ENCODE results near the gene ESYT2. TPM values are rescaled to one million over a fixed set of nuclear protein-coding genes. Genes with fewer than 3 reads are reported as not detected.

ESYT2 gene
- total and polyA plus RNA-seq, 7 donors: 27.5 to 63.4 (median 44.0) TPM

- ATAC-seq (no peak), DNase-seq (no peak)
- intact Hi-C loops (cut with DNase I): loop anchor here in 1 of 2 donors (5.0 kb wide), 1 partner anchor 35 kb away; no protein-coding TSS in a partner anchor
- peaks cover 69% of the 10 kb centered on the region for H3K4me1 ChIP-seq
- H3K9me3 ChIP-seq: no peaks in the 10 kb centered on the region
- TF ChIP-seq, protein P1, sequence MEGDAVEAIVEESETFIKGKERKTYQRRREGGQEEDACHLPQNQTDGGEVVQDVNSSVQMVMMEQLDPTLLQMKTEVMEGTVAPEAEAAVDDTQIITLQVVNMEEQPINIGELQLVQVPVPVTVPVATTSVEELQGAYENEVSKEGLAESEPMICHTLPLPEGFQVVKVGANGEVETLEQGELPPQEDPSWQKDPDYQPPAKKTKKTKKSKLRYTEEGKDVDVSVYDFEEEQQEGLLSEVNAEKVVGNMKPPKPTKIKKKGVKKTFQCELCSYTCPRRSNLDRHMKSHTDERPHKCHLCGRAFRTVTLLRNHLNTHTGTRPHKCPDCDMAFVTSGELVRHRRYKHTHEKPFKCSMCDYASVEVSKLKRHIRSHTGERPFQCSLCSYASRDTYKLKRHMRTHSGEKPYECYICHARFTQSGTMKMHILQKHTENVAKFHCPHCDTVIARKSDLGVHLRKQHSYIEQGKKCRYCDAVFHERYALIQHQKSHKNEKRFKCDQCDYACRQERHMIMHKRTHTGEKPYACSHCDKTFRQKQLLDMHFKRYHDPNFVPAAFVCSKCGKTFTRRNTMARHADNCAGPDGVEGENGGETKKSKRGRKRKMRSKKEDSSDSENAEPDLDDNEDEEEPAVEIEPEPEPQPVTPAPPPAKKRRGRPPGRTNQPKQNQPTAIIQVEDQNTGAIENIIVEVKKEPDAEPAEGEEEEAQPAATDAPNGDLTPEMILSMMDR (IDR thresholded peaks at IDR 0.05): no peak
- no peaks in the 10 kb centered on the region for H3K36me3 ChIP-seq (ENCODE audit: insufficient read depth in 1 of 2, low read depth in 1 of 2)
- no peaks in the 10 kb centered on the region for H3K27me3 ChIP-seq (ENCODE audit: insufficient read depth in 3 of 3, low read length in 2 of 3)
- 29 to 36% (median 29%) methylated on average over 2 of the region's 2 CpGs for WGBS, 3 donors
- peak overlapping the region; percentile 23 for H3K4me3 ChIP-seq
- H3K27ac ChIP-seq: peak overlapping the region; percentile 95
Observed at GRCh38 chr7:158816995-158817394, 12.3 kb downstream of the ESYT2 start.

DNA sequence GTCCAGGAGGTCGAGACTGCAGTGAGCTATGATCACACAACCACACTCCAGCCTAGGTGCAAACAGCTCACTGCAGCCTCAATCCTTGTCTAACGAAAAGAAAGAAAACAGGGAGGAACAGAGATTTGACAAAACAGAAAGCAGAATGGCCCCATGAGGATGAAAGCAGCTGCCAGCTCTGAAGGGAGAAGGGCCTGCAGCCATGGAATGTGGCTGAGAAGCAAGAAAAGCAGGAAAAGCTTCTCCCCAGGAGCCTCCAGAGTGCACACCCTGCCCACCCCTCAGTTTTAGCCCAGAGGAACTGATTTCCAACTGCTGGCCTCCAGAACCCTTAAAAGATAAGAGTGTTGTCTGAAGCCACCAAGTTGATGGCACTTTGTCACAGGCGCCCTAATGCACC lies 13.0 kb downstream of the ESYT2 start:
- WGBS, 3 donors: 50 to 73% (median 71%) methylated on average over 3 of the region's 3 CpGs
- DNase-seq (no peak), ATAC-seq (no peak)
- no peaks in the 10 kb centered on the region for H3K36me3 ChIP-seq (ENCODE audit: insufficient read depth in 1 of 2, low read depth in 1 of 2)
- intact Hi-C loops (cut with DNase I): loop anchor here in 1 of 2 donors (5.0 kb wide), 1 partner anchor 34 kb away; no protein-coding TSS in a partner anchor
- H3K27ac ChIP-seq: peak overlapping the region; percentile 95
- no peaks in the 10 kb centered on the region for H3K9me3 ChIP-seq
- TF ChIP-seq, protein P1 (IDR thresholded peaks at IDR 0.05): no peak
- H3K4me1 ChIP-seq: peaks cover 68% of the 10 kb centered on the region
- peak overlapping the region; percentile 23 for H3K4me3 ChIP-seq
- no peaks in the 10 kb centered on the region for H3K27me3 ChIP-seq (ENCODE audit: insufficient read depth in 3 of 3, low read length in 2 of 3)

GRCh38 chr7:158815800-158816128 lies 13.5 kb downstream of the ESYT2 start:
- no peaks in the 10 kb centered on the region for H3K36me3 ChIP-seq (ENCODE audit: insufficient read depth in 1 of 2, low read depth in 1 of 2)
- DNase-seq: no peak
- intact Hi-C loops (cut with DNase I): loop anchor here in 1 of 2 donors (5.0 kb wide), 1 partner anchor 33 kb away; no protein-coding TSS in a partner anchor
- TF ChIP-seq, protein P1 (IDR thresholded peaks at IDR 0.05): no peak
- peaks cover 66% of the 10 kb centered on the region for H3K4me1 ChIP-seq
- no peaks in the 10 kb centered on the region for H3K27me3 ChIP-seq (ENCODE audit: insufficient read depth in 3 of 3, low read length in 2 of 3)
- no peak overlapping the region for H3K4me3 ChIP-seq
- H3K27ac ChIP-seq: peak overlapping the region; percentile 95
- H3K9me3 ChIP-seq: no peaks in the 10 kb centered on the region
- 68 to 73% (median 72%) methylated on average over 6 of the region's 6 CpGs for WGBS, 3 donors
- ATAC-seq: no peak

GRCh38 chr7:158815083-158815799 lies 14.1 kb downstream of the ESYT2 start:
- Histone ChIP-seq H3K27me3 (ENCODE audit: insufficient read depth in 3 of 3, low read length in 2 of 3) (no peaks in the 10 kb centered on the region), H3K9me3 (no peaks in the 10 kb centered on the region), H3K4me1 (peaks cover 63% of the 10 kb centered on the region), H3K4me3 (no peak overlapping the region), H3K36me3 (ENCODE audit: insufficient read depth in 1 of 2, low read depth in 1 of 2) (no peaks in the 10 kb centered on the region), H3K27ac (peak overlapping the region; percentile 95)
- TF ChIP-seq, protein P1 (IDR thresholded peaks at IDR 0.05): no peak
- no peak for ATAC-seq
- intact Hi-C loops (cut with DNase I): loop anchor here in 1 of 2 donors (5.0 kb wide), 1 partner anchor 33 kb away; no protein-coding TSS in a partner anchor
- peak in 1 of 2 donors; percentile 62 for DNase-seq
- WGBS, 3 donors: 25 to 31% (median 29%) methylated on average over 7 of the region's 7 CpGs

Measured in psoas muscle (tissue), 8 donors.